ENCODE measurements around the gene COL27A1.

The COL27A1 gene

GRCh38 chr9:114224247-114224610, 68.9 kb downstream of the COL27A1 start:
- no peak for TF ChIP-seq FOXP2 (optimal IDR thresholded peaks at IDR 0.05; ENCODE audit: borderline replicate concordance, extremely low read depth, extremely low read length, insufficient read depth)
- TF ChIP-seq REST (IDR thresholded peaks at IDR 0.05; ENCODE audit: insufficient read depth in 1 of 2, low read depth in 2 of 2, low read length in 2 of 2), result no peak
- TF ChIP-seq SIN3A (IDR thresholded peaks at IDR 0.05; ENCODE audit: borderline replicate concordance, insufficient read depth, low read length), result no peak
- no peak for TF ChIP-seq TAF1 (IDR thresholded peaks at IDR 0.05; ENCODE audit: borderline replicate concordance, insufficient read depth, low read length)
- no peak for TF ChIP-seq POLR2AphosphoS5 (IDR thresholded peaks at IDR 0.05; ENCODE audit: low read depth, low read length)

DNA sequence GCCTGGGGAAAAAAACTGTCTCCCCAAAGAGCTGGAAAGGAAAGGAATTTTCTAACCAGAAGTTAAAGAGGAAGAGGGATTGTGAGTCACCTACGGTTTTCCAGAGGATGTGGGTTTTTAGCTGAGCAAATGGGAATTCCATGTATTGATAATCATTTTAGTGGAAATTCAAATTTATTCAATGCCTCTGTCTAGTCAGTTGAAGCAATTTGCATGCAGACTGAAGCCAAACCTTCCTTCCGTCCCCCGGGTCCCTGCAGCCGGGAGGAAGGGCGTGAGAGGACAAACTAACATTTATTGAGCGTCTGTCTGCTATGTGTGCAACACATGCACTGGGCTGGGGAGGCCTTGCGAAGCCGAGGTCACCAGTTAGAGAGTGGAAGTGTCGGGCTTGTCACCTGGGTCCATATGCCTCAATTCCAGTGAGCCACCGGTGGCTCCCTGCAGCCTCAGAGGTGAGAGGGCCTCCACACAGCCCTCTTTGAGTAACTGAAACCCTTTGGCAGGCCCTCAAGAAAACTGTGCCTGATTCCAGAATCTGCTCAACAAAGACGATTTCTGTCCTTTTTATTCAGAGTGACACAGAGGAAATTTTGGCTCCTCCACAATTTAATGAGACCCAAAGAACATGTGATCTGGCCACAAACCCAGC, 70.3 kb downstream of the COL27A1 start:
- TF ChIP-seq REST (IDR thresholded peaks at IDR 0.05; ENCODE audit: insufficient read depth in 1 of 2, low read depth in 2 of 2, low read length in 2 of 2), result no peak
- no peak for TF ChIP-seq POLR2AphosphoS5 (IDR thresholded peaks at IDR 0.05; ENCODE audit: low read depth, low read length)
- no peak for TF ChIP-seq FOXP2 (optimal IDR thresholded peaks at IDR 0.05; ENCODE audit: borderline replicate concordance, extremely low read depth, extremely low read length, insufficient read depth)
- no peak for TF ChIP-seq TAF1 (IDR thresholded peaks at IDR 0.05; ENCODE audit: borderline replicate concordance, insufficient read depth, low read length)
- TF ChIP-seq SIN3A (IDR thresholded peaks at IDR 0.05; ENCODE audit: borderline replicate concordance, insufficient read depth, low read length), result no peak

- TF ChIP-seq FOXP2 (optimal IDR thresholded peaks at IDR 0.05; ENCODE audit: borderline replicate concordance, extremely low read depth, extremely low read length, insufficient read depth), result no peak
- TF ChIP-seq REST (IDR thresholded peaks at IDR 0.05; ENCODE audit: insufficient read depth in 1 of 2, low read depth in 2 of 2, low read length in 2 of 2), result no peak
- no peak for TF ChIP-seq SIN3A (IDR thresholded peaks at IDR 0.05; ENCODE audit: borderline replicate concordance, insufficient read depth, low read length)
- TF ChIP-seq POLR2AphosphoS5 (IDR thresholded peaks at IDR 0.05; ENCODE audit: low read depth, low read length), result no peak
- no peak for TF ChIP-seq TAF1 (IDR thresholded peaks at IDR 0.05; ENCODE audit: borderline replicate concordance, insufficient read depth, low read length)
Observed at GRCh38 chr9:114226246-114227055, 71.1 kb downstream of the COL27A1 start.

- TF ChIP-seq REST (IDR thresholded peaks at IDR 0.05; ENCODE audit: insufficient read depth in 1 of 2, low read depth in 2 of 2, low read length in 2 of 2) (no peak), FOXP2 (optimal IDR thresholded peaks at IDR 0.05; ENCODE audit: borderline replicate concordance, extremely low read depth, extremely low read length, insufficient read depth) (no peak), POLR2AphosphoS5 (IDR thresholded peaks at IDR 0.05; ENCODE audit: low read depth, low read length) (no peak), TAF1 (IDR thresholded peaks at IDR 0.05; ENCODE audit: borderline replicate concordance, insufficient read depth, low read length) (no peak), SIN3A (IDR thresholded peaks at IDR 0.05; ENCODE audit: borderline replicate concordance, insufficient read depth, low read length) (no peak)
Observed at GRCh38 chr9:114227288-114228015, 72.1 kb downstream of the COL27A1 start.
